Mucosa of descending colon (tissue), 3 donors: Measurements from ENCODE around the gene REXO1. TPM values are rescaled to one million over a fixed set of nuclear protein-coding genes. Genes with fewer than 3 reads are reported as not detected.

Source experiments
- ATAC-seq: fragments of 200-7000 bp; cut with Tn5 transposase; one replicate; pipeline ENCODE4 v1.9.1; 2020; ENCODE audit warnings: mild to moderate bottlenecking, moderate library complexity
- DNase-seq, 3 donors: peaks; one replicate each; pipeline ENCODE4 v3.0.0-alpha.2; 2020
- H3K36me3 ChIP-seq: fragments of 200-600 bp; one replicate; pipeline ENCODE4 v1.8.0; 2021; ENCODE audit warnings: low read depth, mild to moderate bottlenecking
- H3K4me1 ChIP-seq: fragments of 200-600 bp; one replicate; pipeline ENCODE4 v1.8.0; 2021; ENCODE audit warnings: low read depth, mild to moderate bottlenecking
- H3K4me3 ChIP-seq: fragments of 200-600 bp; one replicate; pipeline ENCODE4 v1.8.0; 2021; ENCODE audit warnings: mild to moderate bottlenecking
- H3K9me3 ChIP-seq: fragments of 200-600 bp; one replicate; pipeline ENCODE4 v1.8.0; 2021; ENCODE audit warnings: mild to moderate bottlenecking
- intact Hi-C, 2 donors: fragments of 100-400 bp; cut with DNase I in 1 of 2; cut with micrococcal nuclease in 1 of 2; formaldehyde crosslinking; loops; one replicate each; pipeline versions ENCODE4 v1.11.0 to v1.11.1; 2022; cut with DNase I, micrococcal nuclease
- total RNA-seq, 3 donors: library from RNA; stranded (reverse); fragmentation: NEBNext Ultra II Directional in 2 of 3; extraction: Animal tissue kit (Norgen Biotek cat#: 25700) in 2 of 3; gene quantifications; one replicate each; pipeline versions ENCODE4 v1.2.1 to v1.2.4, GENCODE V29; 2021 to 2023
- TF ChIP-seq, protein P1 (sequence below): fragments of 200-600 bp; IDR thresholded peaks from one replicate; pipeline ENCODE4 v1.8.0; 2022; ENCODE audit warnings: antibody characterized with exemption, mild to moderate bottlenecking
- donor health status: DM: no; HTN: no; CAD: no; lungs with moderate emphysema.
- donor health status: DM: no; HTN: no; CAD: no.
- donor health status: DM: no; HTN: yes; CAD: no.

REXO1 gene
- total RNA-seq, 3 donors from 2014 or later = 45.4 to 54.3 (median 50.2) TPM

DNA sequence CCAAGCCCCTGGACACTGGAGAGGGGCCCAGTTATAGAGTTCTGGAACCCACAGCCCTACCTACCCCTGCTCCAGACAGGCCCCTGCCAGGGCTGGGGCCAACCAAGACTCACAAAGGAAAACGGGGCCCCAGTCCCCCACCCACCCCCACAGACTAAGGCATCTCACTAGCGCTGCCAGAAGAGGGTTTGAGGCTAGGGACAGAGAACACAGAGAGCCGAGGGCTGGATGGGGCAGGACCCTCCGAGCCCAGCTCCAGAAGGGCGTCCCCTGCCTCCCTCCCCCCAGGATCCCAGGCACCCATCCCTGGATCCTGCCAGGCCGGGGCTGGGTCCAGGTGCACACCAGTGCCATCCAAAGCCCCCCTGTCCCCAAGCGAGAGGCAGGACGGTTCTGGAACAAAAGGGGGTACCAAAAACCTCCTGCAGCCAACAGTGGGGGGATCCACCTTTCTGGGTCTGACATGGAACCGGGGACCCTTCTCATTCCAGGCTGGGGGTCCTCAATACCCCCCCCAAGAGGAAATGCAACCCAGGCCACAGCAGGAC is 4.4 kb upstream of the REXO1 start:
- H3K4me1 ChIP-seq = peaks cover 46% of the 10 kb centered on the region
- DNase-seq (peak in 1 of 3 donors; percentile 62), ATAC-seq (no peak)
- intact Hi-C loops = no loop called here
- TF ChIP-seq, protein P1, sequence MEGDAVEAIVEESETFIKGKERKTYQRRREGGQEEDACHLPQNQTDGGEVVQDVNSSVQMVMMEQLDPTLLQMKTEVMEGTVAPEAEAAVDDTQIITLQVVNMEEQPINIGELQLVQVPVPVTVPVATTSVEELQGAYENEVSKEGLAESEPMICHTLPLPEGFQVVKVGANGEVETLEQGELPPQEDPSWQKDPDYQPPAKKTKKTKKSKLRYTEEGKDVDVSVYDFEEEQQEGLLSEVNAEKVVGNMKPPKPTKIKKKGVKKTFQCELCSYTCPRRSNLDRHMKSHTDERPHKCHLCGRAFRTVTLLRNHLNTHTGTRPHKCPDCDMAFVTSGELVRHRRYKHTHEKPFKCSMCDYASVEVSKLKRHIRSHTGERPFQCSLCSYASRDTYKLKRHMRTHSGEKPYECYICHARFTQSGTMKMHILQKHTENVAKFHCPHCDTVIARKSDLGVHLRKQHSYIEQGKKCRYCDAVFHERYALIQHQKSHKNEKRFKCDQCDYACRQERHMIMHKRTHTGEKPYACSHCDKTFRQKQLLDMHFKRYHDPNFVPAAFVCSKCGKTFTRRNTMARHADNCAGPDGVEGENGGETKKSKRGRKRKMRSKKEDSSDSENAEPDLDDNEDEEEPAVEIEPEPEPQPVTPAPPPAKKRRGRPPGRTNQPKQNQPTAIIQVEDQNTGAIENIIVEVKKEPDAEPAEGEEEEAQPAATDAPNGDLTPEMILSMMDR = no peak
- H3K4me3 ChIP-seq = no peak overlapping the region
- no peaks in the 10 kb centered on the region for H3K36me3 ChIP-seq
- no peaks in the 10 kb centered on the region for H3K9me3 ChIP-seq

DNA sequence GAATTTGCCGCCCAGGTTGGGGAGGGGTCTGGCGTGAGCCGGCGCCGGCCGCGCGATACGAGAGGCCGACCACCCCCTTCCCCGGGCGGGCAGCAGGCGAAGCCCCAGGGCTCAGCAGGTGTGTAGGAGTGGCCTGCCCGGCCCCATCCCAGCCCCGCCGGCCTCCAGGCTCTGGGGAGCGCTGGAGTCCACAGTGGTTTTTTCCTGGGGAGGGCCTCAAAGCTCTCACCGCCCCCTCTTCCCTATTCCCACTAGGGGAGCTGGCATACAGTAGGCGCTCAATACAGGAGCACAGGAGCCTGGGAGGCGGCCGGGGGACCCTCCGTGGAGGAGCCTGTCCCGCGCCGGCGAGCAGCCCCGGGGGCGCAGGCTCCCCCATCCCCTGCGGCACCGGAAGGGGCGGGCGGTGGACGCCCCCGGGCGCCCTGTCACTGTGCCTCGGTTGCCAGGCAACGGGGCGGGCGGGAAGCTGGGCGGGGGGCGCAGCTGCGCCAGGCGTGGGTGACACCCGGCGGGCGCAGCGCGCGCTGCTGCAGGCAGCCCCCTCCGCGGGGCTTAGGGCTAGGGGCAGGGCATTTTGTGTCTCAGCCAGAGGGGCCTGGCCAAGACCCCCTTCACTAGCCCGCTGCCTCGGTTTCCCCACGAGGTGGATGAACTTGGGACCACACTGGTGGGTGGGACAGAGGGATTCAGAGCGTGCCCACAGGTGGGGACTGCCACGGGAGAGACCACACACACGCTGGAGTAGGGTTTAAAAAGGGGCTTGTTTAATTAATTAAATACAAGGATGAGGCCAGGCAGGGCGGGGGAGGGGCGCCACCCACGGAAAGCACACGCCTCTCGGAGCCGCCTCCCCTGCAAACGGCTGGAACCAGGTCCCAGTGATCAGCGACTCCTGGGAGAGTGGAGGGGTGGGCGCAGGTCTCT is 3.6 kb upstream of the REXO1 start:
- TF ChIP-seq, protein P1 = no peak
- DNase-seq = peak in 2 of 3 donors; percentile 61 to 72

DNA sequence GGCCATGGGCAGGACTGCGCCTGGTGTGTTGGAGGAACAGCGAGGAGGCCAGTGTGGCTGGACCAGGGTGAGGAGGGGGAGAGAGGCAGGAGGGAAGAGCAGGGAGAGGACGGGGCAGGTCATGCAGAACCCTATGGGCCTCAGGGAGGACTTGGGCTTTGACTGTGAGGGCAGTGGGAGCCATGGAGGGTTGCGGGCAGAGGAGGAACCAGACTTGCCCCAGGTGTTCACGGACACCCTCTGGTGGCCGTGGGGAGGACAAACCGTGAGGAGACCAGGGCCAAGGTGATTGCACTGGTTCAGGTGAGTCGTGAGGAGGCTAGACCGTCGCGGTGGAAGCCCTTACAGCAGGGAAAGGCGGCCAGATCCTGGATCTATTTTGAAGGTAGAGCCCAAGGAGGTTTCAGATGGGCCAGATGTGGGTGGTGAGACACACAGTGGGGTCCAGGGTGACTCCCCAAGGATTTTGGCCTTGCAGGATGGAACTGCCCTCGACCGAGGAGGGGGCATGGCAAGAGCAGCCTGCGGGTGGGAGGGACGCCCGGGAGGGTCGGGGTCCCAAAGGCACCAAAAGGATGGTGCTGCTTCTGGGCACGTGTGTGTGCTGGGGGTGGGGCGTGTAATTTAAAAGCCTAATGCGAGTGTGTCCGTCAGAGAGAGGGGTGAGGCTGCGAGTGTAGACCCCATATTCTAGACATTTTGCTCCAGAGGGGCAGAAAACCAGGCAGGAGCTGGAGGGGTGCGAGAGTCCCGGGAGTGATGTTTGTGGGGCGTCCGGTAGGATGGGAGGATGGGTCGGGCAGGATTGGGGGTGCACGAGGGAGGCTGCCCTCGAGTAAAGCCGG is 2.7 kb upstream of the REXO1 start:
- H3K9me3 ChIP-seq = no peaks in the 10 kb centered on the region
- peaks cover 55% of the 10 kb centered on the region for H3K4me1 ChIP-seq
- ATAC-seq (no peak), DNase-seq (peak in 2 of 3 donors; percentile 50 to 56)
- intact Hi-C loops = no loop called here
- no peaks in the 10 kb centered on the region for H3K36me3 ChIP-seq
- no peak overlapping the region for H3K4me3 ChIP-seq
- TF ChIP-seq, protein P1 = no peak

More for the DNA sequence above, 3.6 kb upstream of the REXO1 start:
- intact Hi-C loops = no loop called here
- Histone ChIP-seq H3K4me3 (no peak overlapping the region), H3K36me3 (no peaks in the 10 kb centered on the region), H3K4me1 (peaks cover 52% of the 10 kb centered on the region), H3K9me3 (no peaks in the 10 kb centered on the region)
- ATAC-seq = no peak

DNA sequence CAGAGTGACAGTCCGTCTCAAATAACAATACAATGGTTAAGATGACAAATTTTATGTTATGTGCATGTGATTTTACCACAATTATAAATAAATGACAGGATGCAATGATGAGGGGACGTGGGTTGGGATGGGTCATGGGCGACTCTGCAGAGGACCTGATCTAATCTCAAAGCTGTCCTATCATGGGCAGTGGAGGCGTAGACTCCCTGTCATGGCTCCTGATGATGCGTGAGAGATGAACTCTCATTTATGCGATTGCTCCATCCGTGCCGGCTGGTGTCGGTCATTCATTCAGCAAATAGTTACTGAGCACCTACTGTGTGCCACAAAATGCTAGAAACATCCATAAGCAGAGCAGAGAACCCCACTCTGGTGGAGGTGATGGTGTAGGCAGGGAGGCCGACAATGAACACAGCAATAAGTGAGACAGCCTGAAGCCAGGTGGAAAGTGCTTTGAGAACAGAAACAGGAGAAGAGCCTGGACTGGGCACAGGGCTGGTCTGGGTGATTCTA is 1.7 kb upstream of the REXO1 start:
- Histone ChIP-seq H3K4me3 (no peak overlapping the region), H3K36me3 (no peaks in the 10 kb centered on the region), H3K9me3 (no peaks in the 10 kb centered on the region), H3K4me1 (peaks cover 56% of the 10 kb centered on the region)
- ATAC-seq (no peak), DNase-seq (no peak)
- intact Hi-C loops = no loop called here
- TF ChIP-seq, protein P1 = no peak

DNA sequence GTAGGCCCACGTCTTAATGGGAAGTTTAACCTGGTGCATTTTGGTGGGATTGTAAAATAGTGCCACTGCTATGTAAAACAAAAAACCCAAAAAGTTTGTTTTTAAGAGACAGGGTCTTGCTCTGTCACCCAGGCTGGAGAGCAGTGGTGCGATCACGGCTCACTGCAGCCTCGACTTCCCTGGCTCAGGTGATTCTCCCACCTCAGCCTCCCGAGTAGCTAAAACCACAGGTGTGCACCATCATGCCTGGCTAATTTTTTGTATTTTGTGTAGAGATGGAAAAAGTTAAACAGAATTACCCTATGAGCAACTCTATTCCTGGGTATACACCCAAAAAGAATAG is 820 bp upstream of the REXO1 start:
- H3K4me1 ChIP-seq = peaks cover 56% of the 10 kb centered on the region
- H3K4me3 ChIP-seq = no peak overlapping the region
- H3K36me3 ChIP-seq = no peaks in the 10 kb centered on the region
- TF ChIP-seq, protein P1 = no peak
- DNase-seq = peak in 1 of 3 donors; percentile 37
- intact Hi-C loops = no loop called here
- no peak for ATAC-seq
- no peaks in the 10 kb centered on the region for H3K9me3 ChIP-seq
